GM11168 (cell line): ENCODE measurements around the gene STARD7.
"Not testable (repeated sequence)": the region's sequence is repeated elsewhere in the genome, so short reads cannot be mapped to it uniquely, and the experiment has no call there.

Experiments used
- in situ Hi-C: fragments of 300-500 bp; cut with MboI; formaldehyde crosslinking; loops from one replicate; pipeline ENCODE4 v1.12.0; 2022; ENCODE audit warnings: low sequenced_read_pairs; ENCODE audit not compliant: unreplicated experiment

STARD7 gene

GRCh38 chr2:96238266-96238665 is 29.6 kb upstream of the STARD7 start:
- in situ Hi-C loops = no loop called here

DNA sequence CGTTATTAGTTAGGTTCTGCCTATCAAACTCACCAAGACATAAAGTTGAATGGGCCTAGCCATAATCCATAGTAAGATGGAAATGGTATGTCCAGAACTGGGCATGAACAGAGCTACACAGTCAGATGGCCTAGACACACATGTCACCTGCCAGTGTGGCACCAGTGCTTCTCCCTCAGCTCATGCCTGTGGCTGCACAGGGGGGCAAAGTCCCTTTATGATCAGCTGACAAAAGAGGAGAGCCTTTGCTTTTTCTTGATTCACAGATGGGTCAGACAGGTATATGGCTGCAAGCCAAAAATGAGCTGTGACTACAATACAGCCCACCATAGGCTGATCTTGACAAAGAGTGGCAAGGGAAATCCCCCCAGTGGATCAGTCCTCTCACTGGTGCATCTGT is 28.3 kb upstream of the STARD7 start:
- in situ Hi-C loops = no loop called here

DNA sequence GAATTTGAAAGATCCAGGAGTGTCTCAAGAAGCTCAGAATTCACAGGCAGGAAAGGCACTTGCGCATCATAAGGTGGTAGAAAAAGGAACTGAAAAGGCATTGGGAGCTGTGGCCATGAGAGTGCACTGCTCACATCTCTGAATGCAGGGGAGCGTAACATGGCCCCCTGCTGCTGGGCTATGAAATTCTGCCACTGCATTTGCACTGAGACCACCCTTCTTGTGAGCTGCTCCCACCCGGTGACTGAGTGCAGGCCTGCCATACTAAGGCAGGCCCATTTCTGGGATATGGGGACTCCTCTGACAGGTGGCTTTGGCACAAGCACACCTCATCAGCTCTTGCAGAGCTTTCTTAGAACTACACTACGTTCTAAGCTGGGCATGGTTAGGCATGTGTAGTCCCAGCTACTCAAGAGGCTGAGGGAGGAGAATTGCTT is 25.3 kb upstream of the STARD7 start:
- in situ Hi-C loops = no loop called here

GRCh38 chr2:96233436-96233835 is 24.8 kb upstream of the STARD7 start:
- in situ Hi-C loops = no loop called here

DNA sequence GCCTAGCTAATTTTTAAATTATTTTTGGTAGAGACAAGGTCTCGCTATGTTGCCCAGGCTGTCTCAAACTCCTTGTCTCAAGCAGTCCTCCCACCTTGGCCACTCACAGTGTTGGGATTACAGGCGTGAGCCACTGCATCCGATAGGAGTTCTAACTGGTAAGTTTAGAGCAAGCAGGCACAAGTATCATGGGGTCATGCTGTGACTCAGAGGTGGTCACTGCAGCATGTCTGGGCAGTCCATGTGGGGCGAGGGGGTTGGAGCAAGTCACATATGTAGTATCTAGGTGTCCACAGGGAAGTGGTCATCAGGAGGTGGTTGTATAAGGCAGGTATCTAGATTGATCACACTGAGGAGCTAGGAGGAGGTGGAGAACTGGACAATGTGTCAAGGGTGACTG is 22.7 kb upstream of the STARD7 start:
- in situ Hi-C loops = no loop called here

DNA sequence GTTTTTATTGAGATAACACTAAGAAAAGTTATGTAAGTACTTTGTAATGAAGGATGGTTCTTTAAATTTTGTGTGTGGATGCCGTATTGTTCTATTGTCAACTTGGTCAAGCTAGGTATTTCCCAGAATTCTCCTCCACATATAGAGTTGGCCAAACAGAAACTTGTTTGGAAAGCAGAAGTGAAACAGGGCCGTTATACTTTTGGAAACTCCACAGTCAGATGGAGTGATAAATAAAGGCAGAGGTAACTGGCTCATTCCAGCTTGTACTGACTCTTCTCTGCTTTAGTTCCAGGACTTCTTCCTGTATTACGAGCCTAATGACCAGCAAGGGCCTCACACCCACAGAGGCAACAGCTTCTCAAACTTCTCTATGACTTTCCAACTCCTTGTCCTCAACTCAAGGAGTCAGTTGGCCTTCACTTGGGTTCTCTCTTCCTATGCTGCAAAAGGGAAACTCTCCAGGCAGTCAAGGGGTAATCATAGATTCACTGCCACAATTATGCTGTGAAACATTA is 16.4 kb upstream of the STARD7 start:
- in situ Hi-C loops = no loop called here

- in situ Hi-C loops = not testable (repeated sequence)
Observed at GRCh38 chr2:96221106-96221505, 12.5 kb upstream of the STARD7 start.

- in situ Hi-C loops = not testable (repeated sequence)
Observed at GRCh38 chr2:96219959-96220358, 11.3 kb upstream of the STARD7 start.

DNA sequence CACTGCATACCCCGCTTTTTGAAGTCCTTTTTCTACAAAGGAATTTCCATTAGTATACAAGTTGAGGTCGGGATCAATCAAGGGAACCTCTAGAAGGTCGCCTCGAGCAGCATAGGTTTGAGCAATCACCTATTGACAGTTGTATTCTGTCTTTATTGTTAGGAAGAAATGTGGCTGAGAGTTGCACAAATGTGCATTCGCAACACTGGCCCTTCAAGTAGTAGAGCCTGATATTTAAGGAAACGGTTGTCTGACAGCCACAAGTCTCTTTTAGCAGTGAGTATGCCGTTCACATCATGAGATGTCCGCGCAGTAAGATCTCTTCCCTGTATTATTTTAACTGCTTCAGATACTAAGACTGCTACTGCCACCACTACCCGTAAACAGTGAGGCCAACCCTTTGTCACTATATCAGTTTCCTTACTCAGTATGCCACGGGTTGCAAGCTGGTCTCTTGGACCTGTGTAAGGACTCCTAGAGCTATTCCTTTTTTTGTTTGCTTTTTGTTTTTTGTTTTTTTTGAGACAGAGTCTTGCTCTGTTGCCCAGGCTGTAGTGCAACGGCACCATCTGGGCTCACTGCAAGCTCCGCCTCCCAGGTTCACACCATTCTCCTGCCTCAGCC is 10.0 kb upstream of the STARD7 start:
- in situ Hi-C loops = no loop called here

GRCh38 chr2:96214554-96214953 is 5.9 kb upstream of the STARD7 start:
- in situ Hi-C loops = no loop called here

GRCh38 chr2:96213379-96213778 is 4.8 kb upstream of the STARD7 start:
- in situ Hi-C loops = no loop called here

DNA sequence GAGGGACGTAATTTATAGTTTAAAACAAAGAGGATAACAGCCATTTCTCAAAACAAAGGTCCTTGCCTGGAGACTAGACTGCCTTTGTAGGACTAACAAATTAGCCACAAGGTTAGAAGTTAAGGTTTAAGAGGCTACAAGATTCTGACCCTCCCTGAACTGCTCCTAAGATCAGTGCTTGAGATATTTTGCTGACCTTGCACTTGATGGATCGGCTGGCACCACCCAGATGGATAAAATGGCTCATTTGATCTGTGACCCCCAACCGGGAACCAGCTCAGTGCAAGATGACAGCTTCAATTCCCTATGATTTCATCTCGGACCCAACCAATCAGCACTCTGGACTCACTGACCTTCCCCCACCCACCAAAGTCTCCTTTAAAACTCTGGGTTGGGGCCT is 3.7 kb upstream of the STARD7 start:
- in situ Hi-C loops = no loop called here

- in situ Hi-C loops = no loop called here
Observed at GRCh38 chr2:96209729-96210085, 1.1 kb upstream of the STARD7 start.

GRCh38 chr2:96209011-96209728 is 543 bp upstream of the STARD7 start:
- in situ Hi-C loops = no loop called here

GRCh38 chr2:96207774-96208142 is 869 bp downstream of the STARD7 start:
- in situ Hi-C loops = no loop called here

GRCh38 chr2:96207073-96207773 is 1.4 kb downstream of the STARD7 start:
- in situ Hi-C loops = no loop called here

- in situ Hi-C loops = no loop called here
Observed at GRCh38 chr2:96205888-96206287, 2.7 kb downstream of the STARD7 start.

GRCh38 chr2:96204836-96205624 is 3.6 kb downstream of the STARD7 start:
- in situ Hi-C loops = no loop called here

DNA sequence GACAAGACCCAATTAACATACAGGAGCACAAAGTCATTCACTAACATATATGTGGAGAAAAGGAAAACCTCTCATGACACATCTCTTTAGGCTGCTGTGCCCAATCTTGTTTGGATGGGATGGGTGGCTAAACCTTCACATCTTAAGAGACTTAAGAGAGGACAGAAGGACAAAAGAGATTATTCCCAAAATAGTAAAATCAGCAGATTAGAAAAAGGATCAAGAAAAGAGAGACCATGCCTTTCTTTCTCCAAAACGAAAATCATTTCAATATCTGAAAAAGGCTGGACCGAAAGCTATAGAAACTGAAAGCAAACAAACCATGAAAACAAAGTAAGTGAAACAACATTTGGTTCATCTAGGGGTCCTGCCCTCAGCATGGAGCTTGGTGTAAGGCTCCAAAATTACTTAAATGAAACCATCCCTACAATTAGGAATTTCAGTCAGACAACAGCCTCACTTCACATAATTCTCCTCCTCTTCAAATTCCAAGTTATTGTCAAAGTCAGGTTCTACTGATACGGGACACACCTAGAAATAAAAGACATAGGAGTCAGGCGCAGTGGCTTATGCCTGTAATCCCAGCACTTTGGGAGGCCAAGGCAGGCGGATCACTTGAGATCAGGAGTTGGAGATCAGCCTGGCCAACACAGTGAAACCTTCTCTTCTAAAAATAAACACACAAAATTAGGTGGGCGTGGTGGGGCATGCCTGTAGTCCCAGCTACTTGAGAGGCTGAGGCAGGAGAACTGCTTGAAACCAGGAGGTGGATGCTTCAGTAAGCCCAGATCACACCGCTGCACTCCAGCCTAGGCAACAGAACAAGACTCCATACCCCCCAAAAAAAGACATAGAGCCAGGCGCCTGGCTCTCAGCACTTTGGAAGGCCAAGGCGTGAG is 5.2 kb downstream of the STARD7 start:
- in situ Hi-C loops = no loop called here
